H1 (cell line): ENCODE data around the gene NOD2.

Experiments used
- CHD2 ChIP-seq: IDR thresholded peaks from 2 replicates; pipeline ENCODE4 v1.6.1; 2012; ENCODE audit warnings: low read length, improper control_type of control experiment
- CTCF ChIP-seq, 3 experiments: IDR thresholded peaks; 1 replicate in 2 of 3; 2 replicates in 1 of 3; pipeline versions ENCODE4 v1.5.1 to v1.6.1; 2011; ENCODE audit warnings: low read length in 3 of 3, mild to moderate bottlenecking in 3 of 3, inconsistent platforms in 2 of 3, low read depth in 1 of 3, moderate library complexity in 1 of 3; ENCODE audit not compliant: insufficient read depth in 1 of 3; ENCODE audit errors: control extremely low read depth in 1 of 3
- EP300 ChIP-seq, 2 experiments: IDR thresholded peaks; 1 replicate in 1 of 2; 2 replicates in 1 of 2; pipeline ENCODE4 v1.6.1; 2011 to 2012; ENCODE audit warnings: low read depth in 2 of 2, low read length in 2 of 2, mild to moderate bottlenecking in 2 of 2, borderline replicate concordance in 1 of 2, inconsistent platforms in 1 of 2, moderate library complexity in 1 of 2
- POLR2AphosphoS5 ChIP-seq: IDR thresholded peaks from 2 replicates; pipeline ENCODE4 v1.6.1; 2011; ENCODE audit warnings: low read depth, low read length
- RFX5 ChIP-seq: IDR thresholded peaks from 2 replicates; pipeline ENCODE4 v1.6.1; 2011; ENCODE audit warnings: low read depth, low read length, improper control_type of control experiment, borderline replicate concordance
- SIN3A ChIP-seq, 2 experiments: IDR thresholded peaks in 1 of 2; conservative IDR thresholded peaks in 1 of 2; 2 replicates each; pipeline ENCODE4 v1.6.1; 2011 to 2012; ENCODE audit warnings: low read length in 2 of 2, improper control_type of control experiment in 1 of 2, low read depth in 1 of 2, mild to moderate bottlenecking in 1 of 2
- USF2 ChIP-seq: IDR thresholded peaks from 2 replicates; pipeline ENCODE4 v1.6.1; 2011; ENCODE audit warnings: low read length, improper control_type of control experiment

- TF ChIP-seq CTCF (IDR thresholded peaks at IDR 0.05; ENCODE audit: control extremely low read depth in 1 of 3, insufficient read depth in 1 of 3, low read depth in 1 of 3, low read length in 3 of 3) (no peak), RFX5 (no peak), USF2 (no peak), SIN3A (conservative IDR thresholded peaks at IDR 0.05 in 1 of 2, IDR thresholded peaks at IDR 0.05 in 1 of 2; ENCODE audit: low read depth in 1 of 2, low read length in 2 of 2) (no peak), POLR2AphosphoS5 (no peak), CHD2 (no peak), EP300 (IDR thresholded peaks at IDR 0.05; ENCODE audit: borderline replicate concordance in 1 of 2, low read depth in 2 of 2, low read length in 2 of 2) (no peak)
These were observed 12.2 kb upstream of the NOD2 start, which contains the start of gene SNX20 for GRCh38 chr16:50681021-50681885.
